Nephron (organoid): ENCODE data around the gene PYGB.

Source experiments
- H3K27ac Mint-ChIP-seq, 3 experiments: 2 replicates each; pipeline ENCODE4 v1.8.0; 2020; ENCODE audit warnings: mixed read lengths in 3 of 3, mild to moderate bottlenecking in 2 of 3, moderate library complexity in 1 of 3
- H3K27me3 Mint-ChIP-seq: 2 replicates; pipeline ENCODE4 v1.8.0; 2021; ENCODE audit warnings: low read depth, mild to moderate bottlenecking, moderate library complexity, mixed read lengths
- H3K36me3 Mint-ChIP-seq: 2 replicates; pipeline ENCODE4 v1.8.0; 2020; ENCODE audit warnings: low read depth, mixed read lengths
- H3K4me1 Mint-ChIP-seq: 2 replicates; pipeline ENCODE4 v1.8.0; 2020; ENCODE audit warnings: mixed read lengths
- H3K4me3 Mint-ChIP-seq, 3 experiments: 2 replicates each; pipeline ENCODE4 v1.8.0; 2020; ENCODE audit warnings: mild to moderate bottlenecking in 3 of 3, mixed read lengths in 3 of 3, moderate library complexity in 2 of 3
- H3K9me3 Mint-ChIP-seq: 2 replicates; pipeline ENCODE4 v1.8.0; 2020; ENCODE audit warnings: mixed read lengths
- CTCF ChIP-seq, 3 experiments: fragments of 200-600 bp; sonication (generic); IDR thresholded peaks; one replicate each; pipeline ENCODE4 v1.5.0; 2021; ENCODE audit warnings: antibody characterized with exemption in 3 of 3; ENCODE audit not compliant: unreplicated experiment in 3 of 3

Gene PYGB

GRCh38 chr20:25207960-25208534, 39.8 kb upstream of the PYGB start:
- TF ChIP-seq CTCF (IDR thresholded peaks at IDR 0.05; ENCODE audit: unreplicated experiment in 3 of 3), result no peak
- Mint-ChIP-seq H3K4me1 (peaks cover 8% of the 10 kb centered on the region), H3K9me3 (peaks cover 3% of the 10 kb centered on the region), H3K36me3 (peaks cover 22% of the 10 kb centered on the region), H3K27ac (peak overlapping the region in 1 of 3 experiments; percentile 51), H3K27me3 (no peaks in the 10 kb centered on the region), H3K4me3 (no peak overlapping the region)

- no peak for TF ChIP-seq CTCF (IDR thresholded peaks at IDR 0.05; ENCODE audit: unreplicated experiment in 3 of 3)
- H3K9me3 Mint-ChIP-seq, result no peaks in the 10 kb centered on the region
- H3K36me3 Mint-ChIP-seq, result peaks cover 16% of the 10 kb centered on the region
- no peak overlapping the region for H3K4me3 Mint-ChIP-seq
- H3K4me1 Mint-ChIP-seq, result peaks cover 8% of the 10 kb centered on the region
- H3K27me3 Mint-ChIP-seq, result no peaks in the 10 kb centered on the region
- no peak overlapping the region for H3K27ac Mint-ChIP-seq
Observed at GRCh38 chr20:25209400-25209799, 38.5 kb upstream of the PYGB start.

GRCh38 chr20:25209911-25210310, 38.0 kb upstream of the PYGB start:
- Mint-ChIP-seq H3K36me3 (peaks cover 16% of the 10 kb centered on the region), H3K9me3 (no peaks in the 10 kb centered on the region), H3K4me3 (no peak overlapping the region), H3K4me1 (peaks cover 5% of the 10 kb centered on the region), H3K27ac (no peak overlapping the region), H3K27me3 (no peaks in the 10 kb centered on the region)
- no peak for TF ChIP-seq CTCF (IDR thresholded peaks at IDR 0.05; ENCODE audit: unreplicated experiment in 3 of 3)

GRCh38 chr20:25211273-25211672, 36.6 kb upstream of the PYGB start:
- Mint-ChIP-seq H3K9me3 (no peaks in the 10 kb centered on the region), H3K27me3 (no peaks in the 10 kb centered on the region), H3K27ac (no peak overlapping the region), H3K4me3 (no peak overlapping the region), H3K4me1 (no peaks in the 10 kb centered on the region), H3K36me3 (peaks cover 28% of the 10 kb centered on the region)
- TF ChIP-seq CTCF (IDR thresholded peaks at IDR 0.05; ENCODE audit: unreplicated experiment in 3 of 3), result no peak

- no peak overlapping the region for H3K4me3 Mint-ChIP-seq
- H3K27ac Mint-ChIP-seq, result no peak overlapping the region
- TF ChIP-seq CTCF (IDR thresholded peaks at IDR 0.05; ENCODE audit: unreplicated experiment in 3 of 3), result no peak
- H3K27me3 Mint-ChIP-seq, result no peaks in the 10 kb centered on the region
- no peaks in the 10 kb centered on the region for H3K9me3 Mint-ChIP-seq
- H3K4me1 Mint-ChIP-seq, result no peaks in the 10 kb centered on the region
- peaks cover 31% of the 10 kb centered on the region for H3K36me3 Mint-ChIP-seq
Observed at GRCh38 chr20:25212242-25212641, 35.6 kb upstream of the PYGB start.
